ENCODE data around the gene ERCC3.

The ERCC3 gene

DNA sequence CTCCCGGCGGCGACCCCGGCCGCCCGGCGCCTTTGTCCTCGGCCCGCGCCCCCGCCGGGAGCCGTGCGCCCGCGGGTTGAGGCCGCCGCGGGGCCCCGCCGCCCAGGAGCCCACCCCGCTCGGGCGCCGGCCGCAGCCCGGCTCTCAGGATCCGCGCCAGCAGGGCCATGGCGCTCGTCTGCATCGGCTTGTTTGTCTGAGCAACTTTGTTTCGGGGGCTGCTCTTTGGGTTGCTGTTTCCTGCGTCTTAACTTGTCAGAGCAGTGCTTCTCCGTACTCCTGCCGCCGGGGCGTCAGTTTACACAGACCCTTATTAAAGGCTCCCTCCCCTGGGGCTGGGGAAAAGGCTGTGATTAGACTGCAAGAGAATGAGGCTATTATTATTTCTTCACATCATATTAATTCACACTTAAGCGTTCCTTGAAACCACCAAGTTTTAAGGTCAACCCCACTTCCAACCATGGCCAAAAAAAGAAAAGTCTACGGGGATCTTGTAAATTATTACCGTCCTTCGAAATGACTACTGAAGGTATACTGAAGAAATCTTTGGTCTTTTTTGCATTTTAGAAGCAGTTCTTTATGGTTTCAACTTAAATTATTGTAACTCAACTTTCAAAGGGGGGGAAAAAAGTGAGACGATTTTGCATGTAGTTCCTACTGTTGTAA, 73.7 kb downstream of the ERCC3 start, which contains the start of gene CYP27C1:
CYP27C1 (minus strand) TSS at position 198 of the 666 bp plus-strand sequence; CDS start at position 169, 29 bp downstream.
- no peaks in the 10 kb centered on the region for H3K79me2 ChIP-seq (ENCODE audit: insufficient read depth, low read length)
- no peak within 1 kb of the TSS for H2AFZ ChIP-seq (ENCODE audit: low read length)
- no peaks in the 10 kb centered on the region for H3K4me1 ChIP-seq (ENCODE audit: insufficient read depth, low read length, severe bottlenecking)
- H3K27ac ChIP-seq (ENCODE audit: low read depth, low read length, poor library complexity, severe bottlenecking), result no peak within 1 kb of the TSS
- no peak for TF ChIP-seq EZH2 (IDR thresholded peaks at IDR 0.05; ENCODE audit: borderline replicate concordance, low read length)
- TF ChIP-seq, protein P1, sequence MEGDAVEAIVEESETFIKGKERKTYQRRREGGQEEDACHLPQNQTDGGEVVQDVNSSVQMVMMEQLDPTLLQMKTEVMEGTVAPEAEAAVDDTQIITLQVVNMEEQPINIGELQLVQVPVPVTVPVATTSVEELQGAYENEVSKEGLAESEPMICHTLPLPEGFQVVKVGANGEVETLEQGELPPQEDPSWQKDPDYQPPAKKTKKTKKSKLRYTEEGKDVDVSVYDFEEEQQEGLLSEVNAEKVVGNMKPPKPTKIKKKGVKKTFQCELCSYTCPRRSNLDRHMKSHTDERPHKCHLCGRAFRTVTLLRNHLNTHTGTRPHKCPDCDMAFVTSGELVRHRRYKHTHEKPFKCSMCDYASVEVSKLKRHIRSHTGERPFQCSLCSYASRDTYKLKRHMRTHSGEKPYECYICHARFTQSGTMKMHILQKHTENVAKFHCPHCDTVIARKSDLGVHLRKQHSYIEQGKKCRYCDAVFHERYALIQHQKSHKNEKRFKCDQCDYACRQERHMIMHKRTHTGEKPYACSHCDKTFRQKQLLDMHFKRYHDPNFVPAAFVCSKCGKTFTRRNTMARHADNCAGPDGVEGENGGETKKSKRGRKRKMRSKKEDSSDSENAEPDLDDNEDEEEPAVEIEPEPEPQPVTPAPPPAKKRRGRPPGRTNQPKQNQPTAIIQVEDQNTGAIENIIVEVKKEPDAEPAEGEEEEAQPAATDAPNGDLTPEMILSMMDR (IDR thresholded peaks at IDR 0.05; ENCODE audit: low read length), result no peak
- no peaks in the 10 kb centered on the region for H3K9me2 ChIP-seq (ENCODE audit: low read depth, low read length)
- H3K9me3 ChIP-seq (ENCODE audit: low read length), result no peaks in the 10 kb centered on the region
- no peaks in the 10 kb centered on the region; the same call in 1 of the 2 replicates for H3K36me3 ChIP-seq (ENCODE audit: insufficient read depth, low read length)
- H4K20me1 ChIP-seq (ENCODE audit: insufficient read depth, low read length), result no peaks in the 10 kb centered on the region
- H3K27me3 ChIP-seq (ENCODE audit: insufficient read depth, low read length), result no peaks in the 10 kb centered on the region; the same call in 1 of the 2 replicates
- H3K9ac ChIP-seq (ENCODE audit: low read length), result no peak within 1 kb of the TSS
- H3K4me3 ChIP-seq (ENCODE audit: low read depth, low read length, poor library complexity, severe bottlenecking), result no peak within 1 kb of the TSS
- H3F3A ChIP-seq (ENCODE audit: insufficient read depth, low read length), result no peaks in the 10 kb centered on the region
- H3K4me2 ChIP-seq (ENCODE audit: low read length), result no peak within 1 kb of the TSS

GRCh38 chr2:127219171-127220070, 74.5 kb downstream of the ERCC3 start:
- no peak for TF ChIP-seq EZH2 (IDR thresholded peaks at IDR 0.05; ENCODE audit: borderline replicate concordance, low read length)
- no peaks in the 10 kb centered on the region for H3K9me3 ChIP-seq (ENCODE audit: low read length)
- no peaks in the 10 kb centered on the region; the same call in 1 of the 2 replicates for H3K36me3 ChIP-seq (ENCODE audit: insufficient read depth, low read length)
- no peaks in the 10 kb centered on the region for H3K9me2 ChIP-seq (ENCODE audit: low read depth, low read length)
- H3K4me2 ChIP-seq (ENCODE audit: low read length), result no peak overlapping the region
- no peaks in the 10 kb centered on the region; the same call in 1 of the 2 replicates for H3K27me3 ChIP-seq (ENCODE audit: insufficient read depth, low read length)
- H3K4me1 ChIP-seq (ENCODE audit: insufficient read depth, low read length, severe bottlenecking), result no peaks in the 10 kb centered on the region
- no peaks in the 10 kb centered on the region for H3K79me2 ChIP-seq (ENCODE audit: insufficient read depth, low read length)
- no peak overlapping the region for H2AFZ ChIP-seq (ENCODE audit: low read length)
- H4K20me1 ChIP-seq (ENCODE audit: insufficient read depth, low read length), result no peaks in the 10 kb centered on the region
- no peaks in the 10 kb centered on the region for H3F3A ChIP-seq (ENCODE audit: insufficient read depth, low read length)
- H3K27ac ChIP-seq (ENCODE audit: low read depth, low read length, poor library complexity, severe bottlenecking), result no peak overlapping the region
- H3K9ac ChIP-seq (ENCODE audit: low read length), result no peak overlapping the region
- no peak overlapping the region for H3K4me3 ChIP-seq (ENCODE audit: low read depth, low read length, poor library complexity, severe bottlenecking)

GRCh38 chr2:127218812-127219170, 75.2 kb downstream of the ERCC3 start:
- no peak overlapping the region for H3K4me2 ChIP-seq (ENCODE audit: low read length)
- no peak overlapping the region for H2AFZ ChIP-seq (ENCODE audit: low read length)
- H3K4me3 ChIP-seq (ENCODE audit: low read depth, low read length, poor library complexity, severe bottlenecking), result no peak overlapping the region
- no peaks in the 10 kb centered on the region; the same call in 1 of the 2 replicates for H3K27me3 ChIP-seq (ENCODE audit: insufficient read depth, low read length)
- H3K36me3 ChIP-seq (ENCODE audit: insufficient read depth, low read length), result no peaks in the 10 kb centered on the region; the same call in 1 of the 2 replicates
- H3K79me2 ChIP-seq (ENCODE audit: insufficient read depth, low read length), result no peaks in the 10 kb centered on the region
- H3K4me1 ChIP-seq (ENCODE audit: insufficient read depth, low read length, severe bottlenecking), result no peaks in the 10 kb centered on the region
- no peaks in the 10 kb centered on the region for H3K9me2 ChIP-seq (ENCODE audit: low read depth, low read length)
- no peaks in the 10 kb centered on the region for H3F3A ChIP-seq (ENCODE audit: insufficient read depth, low read length)
- no peaks in the 10 kb centered on the region for H3K9me3 ChIP-seq (ENCODE audit: low read length)
- H3K9ac ChIP-seq (ENCODE audit: low read length), result no peak overlapping the region
- no peaks in the 10 kb centered on the region for H4K20me1 ChIP-seq (ENCODE audit: insufficient read depth, low read length)
- TF ChIP-seq, protein P1 (IDR thresholded peaks at IDR 0.05; ENCODE audit: low read length), result no peak
- TF ChIP-seq EZH2 (IDR thresholded peaks at IDR 0.05; ENCODE audit: borderline replicate concordance, low read length), result no peak
- no peak overlapping the region for H3K27ac ChIP-seq (ENCODE audit: low read depth, low read length, poor library complexity, severe bottlenecking)
